IMR-90 (cell line): ENCODE data around the gene TSKU.

Experiments used
- CTCF ChIP-seq: conservative IDR thresholded peaks from 2 replicates; pipeline ENCODE4 v1.5.1; 2012; ENCODE audit warnings: mild to moderate bottlenecking, low read depth, low read length, improper control_type of control experiment
- FOS ChIP-seq: fragments of 150-350 bp; IDR thresholded peaks from 2 replicates; pipeline ENCODE4 v1.6.1; 2016; ENCODE audit warnings: low read depth, low read length
- MAFK ChIP-seq: IDR thresholded peaks from 2 replicates; pipeline ENCODE4 v1.6.1; 2012; ENCODE audit warnings: low read depth, low read length, improper control_type of control experiment
- POLR2A ChIP-seq: IDR thresholded peaks from 2 replicates; pipeline ENCODE4 v1.6.1; 2012; ENCODE audit warnings: mild to moderate bottlenecking, low read depth, low read length
- RAD21 ChIP-seq: IDR thresholded peaks from 2 replicates; pipeline ENCODE4 v1.6.1; 2012; ENCODE audit warnings: low read length, improper control_type of control experiment
- USF2 ChIP-seq: fragments of 150-350 bp; IDR thresholded peaks from 2 replicates; pipeline ENCODE4 v1.6.1; 2017; ENCODE audit warnings: mild to moderate bottlenecking, antibody characterized with exemption, low read length, low read depth

GRCh38 chr11:76762356-76762752 is 20.8 kb upstream of the TSKU start:
- TF ChIP-seq CTCF: no peak
- no peak for TF ChIP-seq USF2
- TF ChIP-seq MAFK: no peak
- no peak for TF ChIP-seq FOS
- TF ChIP-seq RAD21: no peak
- no peak for TF ChIP-seq POLR2A
